GM19372 (cell line): ENCODE data around the gene SLC7A8.

Source experiments
- ATAC-seq: cut with Tn5 transposase; IDR thresholded peaks from one replicate; pipeline ENCODE4 v1.9.1; 2021; ENCODE audit warnings: mild to moderate bottlenecking, low read depth, moderate library complexity; ENCODE audit not compliant: unreplicated experiment

SLC7A8 gene

GRCh38 chr14:23185063-23185462 lies 1.6 kb upstream of the SLC7A8 start:
- no peak for ATAC-seq

GRCh38 chr14:23183158-23183470 lies 346 bp downstream of the SLC7A8 start:
- no peak for ATAC-seq

- no peak for ATAC-seq
Measured at GRCh38 chr14:23182372-23183157, 895 bp downstream of the SLC7A8 start.

GRCh38 chr14:23181946-23182345 lies 1.5 kb downstream of the SLC7A8 start:
- no peak for ATAC-seq

- no peak for ATAC-seq
Measured at GRCh38 chr14:23181453-23181852, 2.0 kb downstream of the SLC7A8 start.

GRCh38 chr14:23177181-23177580 lies 6.3 kb downstream of the SLC7A8 start:
- ATAC-seq: no peak

- no peak for ATAC-seq
Measured at GRCh38 chr14:23175823-23176222, 7.6 kb downstream of the SLC7A8 start.

GRCh38 chr14:23174296-23175184 lies 8.9 kb downstream of the SLC7A8 start:
- ATAC-seq: no peak

- ATAC-seq: no peak
Measured at GRCh38 chr14:23173796-23174195, 9.7 kb downstream of the SLC7A8 start.

GRCh38 chr14:23173031-23173430 lies 10.4 kb downstream of the SLC7A8 start:
- no peak for ATAC-seq

GRCh38 chr14:23172574-23172973 lies 10.9 kb downstream of the SLC7A8 start:
- no peak for ATAC-seq

GRCh38 chr14:23172096-23172495 lies 11.4 kb downstream of the SLC7A8 start:
- no peak for ATAC-seq

- ATAC-seq: no peak
Measured at GRCh38 chr14:23171222-23171975, 12.1 kb downstream of the SLC7A8 start.

- ATAC-seq: no peak
Measured at GRCh38 chr14:23169622-23170021, 13.8 kb downstream of the SLC7A8 start.

GRCh38 chr14:23168246-23168645 lies 15.2 kb downstream of the SLC7A8 start:
- no peak for ATAC-seq

- no peak for ATAC-seq
Measured at GRCh38 chr14:23167116-23167847, 16.2 kb downstream of the SLC7A8 start.

- ATAC-seq: no peak
Measured at GRCh38 chr14:23164949-23165348, 18.5 kb downstream of the SLC7A8 start.

- ATAC-seq: no peak
Measured at GRCh38 chr14:23164250-23164649, 19.2 kb downstream of the SLC7A8 start.

GRCh38 chr14:23163830-23164229 lies 19.6 kb downstream of the SLC7A8 start:
- ATAC-seq: no peak

- no peak for ATAC-seq
Measured at GRCh38 chr14:23162800-23163199, 20.7 kb downstream of the SLC7A8 start.
